Endothelial cell of umbilical vein (primary cell): ENCODE measurements around the gene METTL25. TPM values are rescaled to one million over a fixed set of nuclear protein-coding genes. Genes with fewer than 3 reads are reported as not detected.

Experiments
- BruUV-seq: library from RNA; stranded (reverse); fragments of 400-500 nt; replicated peaks from 2 replicates; lab custom pipeline; 2021; lab: Mats Ljungman, UMichigan
- CTCF ChIA-PET: fragments of 300-600, 350-600 bp; sonication (Branson Sonifier 250); formaldehyde crosslinking; loops from one replicate; lab custom pipeline; 2021; ENCODE audit warnings: antibody characterized with exemption, inconsistent platforms; lab: Charles Lee
- POLR2A ChIA-PET: fragments of 300-600, 350-600 bp; sonication (Branson Sonifier 250); formaldehyde crosslinking; loops from one replicate; lab custom pipeline; 2021; ENCODE audit warnings: antibody characterized with exemption, inconsistent platforms; lab: Charles Lee
- DNase-seq: peaks from one replicate; pipeline ENCODE4 v3.0.0-alpha.2; 2011; ENCODE audit warnings: low read depth, low spot score
- FAIRE-seq: peaks from 2 replicates; lab custom pipeline; 2011; peaks lifted over from hg19 to GRCh38; lab: Jason Lieb, UNC
- H2AFZ ChIP-seq: 2 replicates; pipeline ENCODE4 v1.6.0; 2012; ENCODE audit warnings: low read depth, low read length, control low read depth, inconsistent platforms
- H3K27ac ChIP-seq: 2 replicates; pipeline ENCODE4 v1.5.1; 2011; ENCODE audit warnings: low read depth, mild to moderate bottlenecking, control low read depth, low read length, moderate library complexity; ENCODE audit not compliant: insufficient read depth
- H3K27me3 ChIP-seq, 2 experiments: 2 replicates each; pipeline versions ENCODE4 v1.6.0 to v1.6.1; 2011; ENCODE audit warnings: low read length in 2 of 2, mixed read lengths in 1 of 2; ENCODE audit not compliant: control insufficient read depth in 2 of 2, insufficient read depth in 2 of 2
- H3K36me3 ChIP-seq, 2 experiments: 2 replicates in 1 of 2; 3 replicates in 1 of 2; pipeline ENCODE4 v1.5.1; 2011; ENCODE audit warnings: low read length in 2 of 2, mild to moderate bottlenecking in 1 of 2, moderate library complexity in 1 of 2; ENCODE audit not compliant: control insufficient read depth in 2 of 2, insufficient read depth in 2 of 2; ENCODE audit errors: extremely low read depth in 1 of 2
- H3K4me1 ChIP-seq: 3 replicates; pipeline ENCODE4 v1.5.1; 2011; ENCODE audit warnings: mild to moderate bottlenecking, low read length; ENCODE audit not compliant: control insufficient read depth, insufficient read depth; ENCODE audit errors: extremely low read depth
- H3K4me2 ChIP-seq: 2 replicates; pipeline ENCODE4 v1.6.1; 2011; ENCODE audit warnings: low read length, control low read depth, mixed read lengths; ENCODE audit not compliant: insufficient read depth
- H3K4me3 ChIP-seq, 3 experiments: fragments of 200-600 bp in 1 of 3; sonication (generic), shearing (Covaris generic) in 1 of 3; replicated peaks in 1 of 3; 2 replicates each; pipeline ENCODE4 v1.5.1; 2011 to 2016; ENCODE audit warnings: control low read depth in 3 of 3, low read length in 3 of 3, mild to moderate bottlenecking in 2 of 3, inconsistent platforms in 1 of 3, low read depth in 1 of 3, moderate library complexity in 1 of 3; ENCODE audit not compliant: insufficient read depth in 1 of 3
- H3K79me2 ChIP-seq: 2 replicates; pipeline ENCODE4 v1.6.0; 2012; ENCODE audit warnings: low read length, inconsistent platforms; ENCODE audit not compliant: control insufficient read depth, insufficient read depth
- H3K9ac ChIP-seq: replicated peaks from 2 replicates; pipeline ENCODE3; 2011; ENCODE audit warnings: low read length, control low read depth; ENCODE audit not compliant: insufficient read depth; ENCODE audit errors: extremely low read depth
- H3K9me1 ChIP-seq: replicated peaks from 3 replicates; pipeline ENCODE4 v1.6.0; 2011; ENCODE audit warnings: mild to moderate bottlenecking, low read length; ENCODE audit not compliant: control insufficient read depth, insufficient read depth; ENCODE audit errors: extremely low read depth
- H3K9me3 ChIP-seq: replicated peaks from 2 replicates; pipeline ENCODE4 v1.5.1; 2012; ENCODE audit warnings: low read length, inconsistent platforms; ENCODE audit not compliant: control insufficient read depth, insufficient read depth
- H4K20me1 ChIP-seq: replicated peaks from 2 replicates; pipeline ENCODE3; 2011; ENCODE audit warnings: mild to moderate bottlenecking, low read length; ENCODE audit not compliant: control insufficient read depth, insufficient read depth; ENCODE audit errors: extremely low read depth
- CTCF ChIP-seq, 2 donors: IDR thresholded peaks; 1 replicate in 1 of 2; 2 replicates in 1 of 2; pipeline ENCODE4 v1.5.1; 2011; ENCODE audit warnings: low read length in 2 of 2, mild to moderate bottlenecking in 2 of 2, moderate library complexity in 2 of 2, control low read depth in 1 of 2, inconsistent platforms in 1 of 2, low read depth in 1 of 2; ENCODE audit not compliant: insufficient read depth in 1 of 2; ENCODE audit errors: extremely low read depth in 1 of 2
- EZH2 ChIP-seq: IDR thresholded peaks from 2 replicates; pipeline ENCODE4 v1.6.1; 2012; ENCODE audit warnings: borderline replicate concordance, low read depth, mild to moderate bottlenecking, moderate library complexity, low read length, inconsistent platforms; ENCODE audit not compliant: severe bottlenecking
- FOS ChIP-seq: IDR thresholded peaks from 2 replicates; pipeline ENCODE4 v1.6.1; 2011; ENCODE audit warnings: mild to moderate bottlenecking, low read length, moderate library complexity, borderline replicate concordance; ENCODE audit not compliant: insufficient read depth
- GATA2 ChIP-seq: IDR thresholded peaks from 2 replicates; pipeline ENCODE4 v1.7.0; 2011; ENCODE audit warnings: low read depth, mild to moderate bottlenecking, moderate library complexity, mixed read lengths, low read length; ENCODE audit not compliant: insufficient read length, insufficient read depth
- JUN ChIP-seq: IDR thresholded peaks from 2 replicates; pipeline ENCODE4 v1.6.1; 2011; ENCODE audit warnings: borderline replicate concordance, low read depth; ENCODE audit not compliant: insufficient read length, insufficient read depth
- MAX ChIP-seq: IDR thresholded peaks from 2 replicates; pipeline ENCODE4 v1.6.1; 2011; ENCODE audit not compliant: insufficient read depth, insufficient read length
- MYC ChIP-seq: IDR thresholded peaks from one replicate; pipeline ENCODE4 v1.6.1; 2011; ENCODE audit warnings: mild to moderate bottlenecking, low read depth, low read length
- POLR2A ChIP-seq: IDR thresholded peaks from 2 replicates; pipeline ENCODE4 v1.6.1; 2012; ENCODE audit warnings: low read depth, mild to moderate bottlenecking, control low read depth, low read length
- POLR2AphosphoS5 ChIP-seq: IDR thresholded peaks from 2 replicates; pipeline ENCODE4 v1.6.1; 2012; ENCODE audit warnings: low read depth, mild to moderate bottlenecking, control low read depth, low read length, moderate library complexity; ENCODE audit not compliant: insufficient read depth
- dilution Hi-C: fragments of 300-500 bp; cut with MboI; formaldehyde crosslinking; loops from one replicate; pipeline ENCODE4 v1.15.0; 2019; ENCODE audit warnings: low sequenced_read_pairs; ENCODE audit not compliant: extremely low pct_ligation_motif_present
- intact Hi-C: fragments of 100-400 bp; cut with micrococcal nuclease; formaldehyde crosslinking; loops from one replicate; pipeline ENCODE4 v1.10.0; 2022
- polyA plus RNA-seq, 4 experiments: library from polyadenylated mRNA; depleted of rRNA in 3 of 4; stranded (reverse) in 3 of 4; unstranded in 1 of 4; fragments of >200 nt; gene quantifications; 2 replicates each; pipeline versions ENCODE4 v1.2.1 to v1.2.3, GENCODE V29; 2011 to 2012; ENCODE audit warnings: missing spikeins in 1 of 4
- total RNA-seq: library from RNA; stranded (reverse); gene quantifications from 2 replicates; pipeline ENCODE4 v1.2.3, GENCODE V29; 2021

The METTL25 gene
- total and polyA plus RNA-seq, 2 donors (not counting 3 experiments of a cell fraction or from before 2014, with no cell fraction given) = 6.5 to 8.5 TPM

- Histone ChIP-seq H3K4me1 (no peaks in the 10 kb centered on the region), H4K20me1 (no peaks in the 10 kb centered on the region), H3K27ac (no peak overlapping the region), H3K36me3 (peaks cover 0 to 2% of the 10 kb centered on the region in 2 experiments), H3K9me1 (no peaks in the 10 kb centered on the region), H3K9me3 (no peaks in the 10 kb centered on the region), H3K9ac (no peak overlapping the region), H2AFZ (no peak overlapping the region), H3K79me2 (no peaks in the 10 kb centered on the region), H3K4me3 (no peak overlapping the region), H3K27me3 (no peaks in the 10 kb centered on the region), H3K4me2 (no peak overlapping the region)
- dilution Hi-C loops = no loop called here
- no peak for FAIRE-seq
- no peak for DNase-seq
- BruUV-seq = no TSS peak
- POLR2A ChIA-PET = no interaction called here
- TF ChIP-seq MAX = no peak
- no peak for TF ChIP-seq GATA2
- TF ChIP-seq JUN = no peak
- TF ChIP-seq POLR2AphosphoS5 = no peak
- TF ChIP-seq EZH2 = no peak
- TF ChIP-seq CTCF (IDR thresholded peaks at IDR 0.05; ENCODE audit: extremely low read depth in 1 of 2, insufficient read depth in 1 of 2, low read depth in 1 of 2, low read length in 2 of 2) = no peak
- TF ChIP-seq FOS = no peak
- TF ChIP-seq POLR2A = no peak
- TF ChIP-seq MYC = no peak
- intact Hi-C loops = no loop called here
- CTCF ChIA-PET = interaction anchor here (2.0 kb wide), 1 partner anchor 13 kb away, joined by 4 read pairs; no protein-coding TSS in a partner anchor
Observed at GRCh38 chr12:82438356-82438755, 80.0 kb downstream of the METTL25 start.
